WTC11 (cell line): ENCODE results near the gene PLA2G4E. TPM values are rescaled to one million over a fixed set of nuclear protein-coding genes. Genes with fewer than 3 reads are reported as not detected.

Source experiments
- ATAC-seq: fragments of 200-7000 bp; cut with Tn5 transposase; 2 replicates; pipeline ENCODE4 v1.10.0; 2021; ENCODE audit warnings: mild to moderate bottlenecking, moderate library complexity
- CTCF ChIA-PET: fragments of 300-600 bp; sonication (Branson Sonifier 250); formaldehyde crosslinking; loops from one replicate; lab custom pipeline; 2021; ENCODE audit warnings: antibody characterized with exemption; lab: Charles Lee
- POLR2A ChIA-PET: fragments of 350-600 bp; sonication (Branson Sonifier 250); formaldehyde crosslinking; loops from one replicate; lab custom pipeline; 2021; ENCODE audit warnings: antibody characterized with exemption; lab: Charles Lee
- DNase-seq: peaks from one replicate; pipeline ENCODE4 v3.0.0; 2021; ENCODE audit warnings: low spot score
- H3K27ac Mint-ChIP-seq: 2 replicates; pipeline ENCODE4 v1.8.0; 2021; ENCODE audit warnings: mixed read lengths
- H3K27me3 Mint-ChIP-seq: 2 replicates; pipeline ENCODE4 v1.8.0; 2021; ENCODE audit warnings: low read depth, mild to moderate bottlenecking, moderate library complexity, mixed read lengths
- H3K36me3 Mint-ChIP-seq: 2 replicates; pipeline ENCODE4 v1.8.0; 2021; ENCODE audit warnings: mixed read lengths
- H3K4me1 Mint-ChIP-seq: 2 replicates; pipeline ENCODE4 v1.8.0; 2022; ENCODE audit warnings: mixed read lengths
- H3K4me3 Mint-ChIP-seq: 2 replicates; pipeline ENCODE4 v1.8.0; 2021; ENCODE audit warnings: mild to moderate bottlenecking, moderate library complexity, mixed read lengths
- H3K9me3 Mint-ChIP-seq: 2 replicates; pipeline ENCODE4 v1.8.0; 2021; ENCODE audit warnings: mixed read lengths
- ATF6 ChIP-seq: sonication (generic); formaldehyde crosslinking; IDR thresholded peaks from 2 replicates; pipeline ENCODE4 v1.8.1; 2023; ENCODE audit warnings: mild to moderate bottlenecking, missing genetic modification reagents
- ELF4 ChIP-seq: sonication (generic); formaldehyde crosslinking; IDR thresholded peaks from 2 replicates; pipeline ENCODE4 v1.8.1; 2022; ENCODE audit warnings: low read depth, mild to moderate bottlenecking, moderate library complexity, missing genetic modification reagents
- ERG ChIP-seq: fragments of 250-450 bp; sonication (Bioruptor Pico); IDR thresholded peaks from 2 replicates; pipeline ENCODE4 v1.8.0; 2021; ENCODE audit warnings: mild to moderate bottlenecking
- FOXP1 ChIP-seq: sonication (generic); formaldehyde crosslinking; IDR thresholded peaks from 2 replicates; pipeline ENCODE4 v1.8.0; 2022; ENCODE audit warnings: missing genetic modification reagents, mild to moderate bottlenecking, moderate library complexity, borderline replicate concordance
- GABPB1 ChIP-seq: sonication (generic); formaldehyde crosslinking; IDR thresholded peaks from 2 replicates; pipeline ENCODE4 v1.8.1; 2023; ENCODE audit warnings: mild to moderate bottlenecking, missing genetic modification reagents
- GRHL2 ChIP-seq: fragments of 250-450 bp; sonication (Bioruptor Pico); IDR thresholded peaks from 2 replicates; pipeline ENCODE4 v1.8.0; 2022; ENCODE audit warnings: mild to moderate bottlenecking, moderate library complexity; ENCODE audit not compliant: insufficient replicate concordance, severe bottlenecking
- GTF2I ChIP-seq: fragments of 250-450 bp; sonication (Bioruptor Pico); conservative IDR thresholded peaks from 2 replicates; pipeline ENCODE4 v1.4.0; 2021; ENCODE audit warnings: mild to moderate bottlenecking
- MAX ChIP-seq: sonication (generic); formaldehyde crosslinking; IDR thresholded peaks from 2 replicates; pipeline ENCODE4 v1.8.0; 2022; ENCODE audit warnings: mild to moderate bottlenecking, missing genetic modification reagents
- NFYB ChIP-seq: sonication (generic); formaldehyde crosslinking; conservative IDR thresholded peaks from 2 replicates; pipeline ENCODE4 v1.8.0; 2022; ENCODE audit warnings: low read depth, missing genetic modification reagents
- RORB ChIP-seq: fragments of 250-450 bp; sonication (Bioruptor Pico); IDR thresholded peaks from 2 replicates; pipeline ENCODE4 v1.9.0; 2021; ENCODE audit warnings: mild to moderate bottlenecking
- SMAD3 ChIP-seq: sonication (generic); formaldehyde crosslinking; IDR thresholded peaks from 2 replicates; pipeline ENCODE4 v1.8.0; 2022; ENCODE audit warnings: missing genetic modification reagents, mild to moderate bottlenecking, borderline replicate concordance
- SOX15 ChIP-seq: fragments of 250-450 bp; sonication (Bioruptor Pico); IDR thresholded peaks from 2 replicates; pipeline ENCODE4 v1.9.0; 2021; ENCODE audit warnings: mild to moderate bottlenecking
- STAT6 ChIP-seq: sonication (generic); formaldehyde crosslinking; conservative IDR thresholded peaks from 2 replicates; pipeline ENCODE4 v1.8.1; 2023; ENCODE audit warnings: mild to moderate bottlenecking, low read depth, missing genetic modification reagents, moderate library complexity
- TP53 ChIP-seq: sonication (generic); formaldehyde crosslinking; IDR thresholded peaks from 2 replicates; pipeline ENCODE4 v1.8.1; 2023; ENCODE audit warnings: mild to moderate bottlenecking, missing genetic modification reagents
- ZNF219 ChIP-seq: sonication (generic); formaldehyde crosslinking; IDR thresholded peaks from 2 replicates; pipeline ENCODE4 v1.8.0; 2023; ENCODE audit warnings: missing genetic modification reagents, mild to moderate bottlenecking, borderline replicate concordance
- ZNF281 ChIP-seq: sonication (generic); formaldehyde crosslinking; IDR thresholded peaks from 2 replicates; pipeline ENCODE4 v1.8.0; 2023; ENCODE audit warnings: mild to moderate bottlenecking, missing genetic modification reagents
- ZNF317 ChIP-seq: sonication (generic); formaldehyde crosslinking; IDR thresholded peaks from 2 replicates; pipeline ENCODE4 v1.8.1; 2023; ENCODE audit warnings: low read depth, mild to moderate bottlenecking, moderate library complexity, missing genetic modification reagents, borderline replicate concordance
- ZNF423 ChIP-seq: fragments of 250-450 bp; sonication (Bioruptor Pico); IDR thresholded peaks from 2 replicates; pipeline ENCODE4 v2.1.2; 2022; ENCODE audit warnings: mild to moderate bottlenecking, moderate library complexity
- ZNF425 ChIP-seq: fragments of 250-450 bp; sonication (Bioruptor Pico); conservative IDR thresholded peaks from 2 replicates; pipeline ENCODE4 v1.9.0; 2021; ENCODE audit warnings: mild to moderate bottlenecking
- ZNF532 ChIP-seq: fragments of 250-450 bp; sonication (Bioruptor Pico); IDR thresholded peaks from 2 replicates; pipeline ENCODE4 v1.9.0; 2021; ENCODE audit warnings: mild to moderate bottlenecking, borderline replicate concordance
- total RNA-seq: library from RNA; stranded (reverse); gene quantifications from 3 replicates; pipeline ENCODE4 v1.2.3, GENCODE V29; 2021

PLA2G4E gene
- total RNA-seq, 1 experiment from 2014 or later, result not detected

GRCh38 chr15:41999290-42000285 is 21.3 kb downstream of the PLA2G4E start:
- Mint-ChIP-seq H3K27me3 (no peaks in the 10 kb centered on the region; the same call in 1 of the 2 replicates), H3K4me3 (no peak overlapping the region), H3K9me3 (no peaks in the 10 kb centered on the region), H3K36me3 (no peaks in the 10 kb centered on the region), H3K4me1 (no peaks in the 10 kb centered on the region), H3K27ac (no peak overlapping the region)
- TF ChIP-seq ZNF281 (CRISPR knock-in tag), result no peak
- no peak for TF ChIP-seq SOX15
- TF ChIP-seq FOXP1 (CRISPR knock-in tag), result no peak
- no peak for TF ChIP-seq RORB (CRISPR knock-in tag)
- TF ChIP-seq GABPB1, result no peak
- no peak for TF ChIP-seq ELF4 (CRISPR knock-in tag)
- TF ChIP-seq TP53, result no peak
- TF ChIP-seq GTF2I, result no peak
- no peak for TF ChIP-seq SMAD3
- TF ChIP-seq MAX (CRISPR knock-in tag), result no peak
- TF ChIP-seq ZNF425 (CRISPR knock-in tag), result no peak
- TF ChIP-seq ZNF219 (CRISPR knock-in tag), result no peak
- TF ChIP-seq ZNF423 (CRISPR knock-in tag), result no peak
- no peak for TF ChIP-seq ZNF532 (CRISPR knock-in tag)
- TF ChIP-seq ATF6, result no peak
- TF ChIP-seq STAT6, result no peak
- TF ChIP-seq GRHL2 (CRISPR knock-in tag), result no peak
- no peak for TF ChIP-seq ERG (CRISPR knock-in tag)
- no peak for TF ChIP-seq ZNF317 (CRISPR knock-in tag)
- no peak for TF ChIP-seq NFYB
- no peak for ATAC-seq
- ChIA-PET CTCF (interaction anchor here (1.7 to 2.5 kb wide), 2 partner anchors 10 to 225 kb away, joined by 4 to 9 read pairs; partner anchors contain the start of gene MAPKBP1), POLR2A (no interaction called here)
- DNase-seq, result no peak
